Natural killer cell (primary cell): ENCODE measurements around the gene VTA1. TPM values are rescaled to one million over a fixed set of nuclear protein-coding genes. Genes with fewer than 3 reads are reported as not detected.

Experiments
- ATAC-seq, 3 donors: fragments of 150-1000 bp in 2 of 3; fragments of 200-7000 bp in 1 of 3; cut with Tn5 transposase; 1 replicate in 1 of 3; 2 replicates in 2 of 3; pipeline ENCODE4 v1.10.0; 2021; ENCODE audit warnings: mild to moderate bottlenecking in 2 of 3, moderate library complexity in 2 of 3
- DNase-seq, 2 donors: peaks; one replicate each; pipeline versions ENCODE4 v3.0.0 to v3.0.0-alpha.2; 2013 to 2021; ENCODE audit warnings: mixed read lengths in 1 of 2
- H3K27ac ChIP-seq: one replicate; pipeline ENCODE4 v1.5.1; 2013; ENCODE audit warnings: mild to moderate bottlenecking, low read length
- H3K27me3 ChIP-seq: one replicate; pipeline ENCODE4 v1.6.1; 2013; ENCODE audit warnings: low read length; ENCODE audit not compliant: control insufficient read depth, insufficient read depth
- H3K36me3 ChIP-seq: one replicate; pipeline ENCODE4 v1.6.1; 2013; ENCODE audit warnings: low read length; ENCODE audit not compliant: control insufficient read depth, insufficient read depth
- H3K4me1 ChIP-seq: one replicate; pipeline ENCODE4 v1.6.1; 2013; ENCODE audit warnings: low read length; ENCODE audit not compliant: control insufficient read depth, insufficient read depth
- H3K4me3 ChIP-seq: one replicate; pipeline ENCODE4 v1.5.1; 2013; ENCODE audit warnings: low read length
- H3K9me3 ChIP-seq: one replicate; pipeline ENCODE4 v1.6.1; 2013; ENCODE audit warnings: low read length; ENCODE audit not compliant: control insufficient read depth, insufficient read depth
- H3K27ac Mint-ChIP-seq, 2 donors: one replicate each; pipeline ENCODE4 v1.8.0; 2022; ENCODE audit warnings: mild to moderate bottlenecking in 2 of 2, mixed read lengths in 2 of 2, moderate library complexity in 1 of 2
- H3K27me3 Mint-ChIP-seq, 2 donors: one replicate each; pipeline ENCODE4 v1.8.0; 2022; ENCODE audit warnings: low read depth in 2 of 2, mixed read lengths in 2 of 2
- H3K36me3 Mint-ChIP-seq: one replicate; pipeline ENCODE4 v1.8.0; 2022; ENCODE audit warnings: mixed read lengths
- H3K4me1 Mint-ChIP-seq, 2 donors: one replicate each; pipeline ENCODE4 v1.8.0; 2022; ENCODE audit warnings: mixed read lengths in 2 of 2
- H3K4me3 Mint-ChIP-seq: one replicate; pipeline ENCODE4 v1.8.0; 2022; ENCODE audit warnings: mild to moderate bottlenecking, moderate library complexity, mixed read lengths
- H3K9me3 Mint-ChIP-seq, 2 donors: one replicate each; pipeline ENCODE4 v1.8.0; 2022; ENCODE audit warnings: mixed read lengths in 2 of 2
- WGBS: methylation state at CpG from one replicate; pipeline ENCODE4 v1.1.7; 2013; ENCODE audit warnings: missing lambda C conversion rate; ENCODE audit not compliant: insufficient coverage; 5-methylcytosine and 5-hydroxymethylcytosine counted together
- intact Hi-C: fragments of 100-400 bp; cut with micrococcal nuclease; formaldehyde crosslinking; loops from one replicate; pipeline ENCODE4 v1.14.2; 2022
- total RNA-seq, 4 donors: library from RNA; stranded (reverse); fragments of 120-200 nt in 1 of 4; gene quantifications; one replicate each; pipeline versions ENCODE4 v1.2.3 to v1.2.4, GENCODE V29; 2013 to 2022
- TF ChIP-seq, protein P1 (sequence below): fragments of 200-600 bp; IDR thresholded peaks from one replicate; pipeline ENCODE4 v1.8.0; 2022; ENCODE audit warnings: antibody characterized with exemption

VTA1 gene
- total RNA-seq, 3 donors from 2014 or later (not counting 1 experiment from before 2014, with no cell fraction given) = 20.5 to 33.3 (median 21.3) TPM

DNA sequence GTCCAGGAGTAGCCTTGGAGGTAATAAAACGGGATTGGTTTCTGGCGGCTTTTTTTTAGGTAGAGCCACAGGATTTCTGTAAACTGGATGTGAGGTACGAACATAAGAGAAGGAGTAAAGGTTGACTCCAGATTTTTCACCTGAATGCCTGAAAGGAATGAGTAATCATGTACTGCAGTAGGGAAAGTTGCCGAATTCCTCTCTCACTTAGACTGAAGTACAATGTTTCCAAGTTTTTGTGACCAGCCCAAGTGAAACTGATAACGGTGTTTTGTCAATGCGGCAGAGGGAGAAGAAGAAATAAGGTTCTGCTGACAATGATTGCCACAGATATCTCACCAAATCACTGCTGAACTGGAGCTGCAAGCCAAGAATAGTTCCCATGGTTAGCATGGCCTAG is 75.0 kb downstream of the VTA1 start:
- Mint-ChIP-seq H3K27ac (no peak overlapping the region), H3K27me3 (no peaks in the 10 kb centered on the region), H3K4me3 (no peak overlapping the region), H3K4me1 (no peaks in the 10 kb centered on the region), H3K9me3 (no peaks in the 10 kb centered on the region), H3K36me3 (no peaks in the 10 kb centered on the region)
- WGBS = 96% methylated on average over 6 of the region's 6 CpGs
- TF ChIP-seq, protein P1, sequence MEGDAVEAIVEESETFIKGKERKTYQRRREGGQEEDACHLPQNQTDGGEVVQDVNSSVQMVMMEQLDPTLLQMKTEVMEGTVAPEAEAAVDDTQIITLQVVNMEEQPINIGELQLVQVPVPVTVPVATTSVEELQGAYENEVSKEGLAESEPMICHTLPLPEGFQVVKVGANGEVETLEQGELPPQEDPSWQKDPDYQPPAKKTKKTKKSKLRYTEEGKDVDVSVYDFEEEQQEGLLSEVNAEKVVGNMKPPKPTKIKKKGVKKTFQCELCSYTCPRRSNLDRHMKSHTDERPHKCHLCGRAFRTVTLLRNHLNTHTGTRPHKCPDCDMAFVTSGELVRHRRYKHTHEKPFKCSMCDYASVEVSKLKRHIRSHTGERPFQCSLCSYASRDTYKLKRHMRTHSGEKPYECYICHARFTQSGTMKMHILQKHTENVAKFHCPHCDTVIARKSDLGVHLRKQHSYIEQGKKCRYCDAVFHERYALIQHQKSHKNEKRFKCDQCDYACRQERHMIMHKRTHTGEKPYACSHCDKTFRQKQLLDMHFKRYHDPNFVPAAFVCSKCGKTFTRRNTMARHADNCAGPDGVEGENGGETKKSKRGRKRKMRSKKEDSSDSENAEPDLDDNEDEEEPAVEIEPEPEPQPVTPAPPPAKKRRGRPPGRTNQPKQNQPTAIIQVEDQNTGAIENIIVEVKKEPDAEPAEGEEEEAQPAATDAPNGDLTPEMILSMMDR = no peak
- no peaks in the 10 kb centered on the region for H3K27me3 ChIP-seq
- H3K4me1 ChIP-seq = no peaks in the 10 kb centered on the region
- DNase-seq (no peak), ATAC-seq (no peak)
- H3K4me3 ChIP-seq = no peak overlapping the region
- no peaks in the 10 kb centered on the region for H3K9me3 ChIP-seq
- intact Hi-C loops = no loop called here
- H3K27ac ChIP-seq = no peak overlapping the region
- peaks cover 21% of the 10 kb centered on the region for H3K36me3 ChIP-seq

DNA sequence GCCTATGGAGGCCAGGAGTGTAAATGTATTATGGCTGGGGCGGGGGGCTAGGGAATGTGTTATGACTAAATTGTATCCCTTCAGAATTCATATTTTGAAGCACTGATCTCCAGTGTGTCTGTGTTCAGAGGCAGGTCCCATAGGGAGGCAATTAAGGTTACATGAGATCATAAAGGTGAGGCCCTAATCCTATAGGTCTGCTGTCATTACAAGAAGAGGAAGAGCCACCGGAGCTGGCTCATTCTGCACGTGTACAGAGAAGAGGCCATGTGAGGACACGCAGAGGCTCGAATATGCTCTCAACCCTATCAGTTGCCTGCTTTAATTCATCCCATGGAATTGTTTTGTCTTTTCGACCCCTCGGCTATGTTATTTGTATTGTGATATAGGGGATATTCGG is 76.9 kb downstream of the VTA1 start:
- Histone ChIP-seq H3K4me1 (no peaks in the 10 kb centered on the region), H3K36me3 (peaks cover 13% of the 10 kb centered on the region), H3K9me3 (no peaks in the 10 kb centered on the region), H3K4me3 (no peak overlapping the region), H3K27me3 (no peaks in the 10 kb centered on the region), H3K27ac (no peak overlapping the region)
- ATAC-seq (no peak), DNase-seq (no peak)
- WGBS = 86% methylated on average over 8 of the region's 8 CpGs
- no peak overlapping the region for H3K4me3 Mint-ChIP-seq
- H3K27ac Mint-ChIP-seq = no peak overlapping the region
- H3K36me3 Mint-ChIP-seq = no peaks in the 10 kb centered on the region
- TF ChIP-seq, protein P1 = no peak
- H3K27me3 Mint-ChIP-seq = no peaks in the 10 kb centered on the region
- H3K4me1 Mint-ChIP-seq = no peaks in the 10 kb centered on the region
- intact Hi-C loops = no loop called here
- peaks cover 2 to 4% of the 10 kb centered on the region in 2 donors for H3K9me3 Mint-ChIP-seq

GRCh38 chr6:142225115-142225514 is 78.1 kb downstream of the VTA1 start:
- intact Hi-C loops = no loop called here
- Mint-ChIP-seq H3K36me3 (no peaks in the 10 kb centered on the region), H3K9me3 (peaks cover 2 to 4% of the 10 kb centered on the region in 2 donors), H3K4me1 (no peaks in the 10 kb centered on the region), H3K4me3 (no peak overlapping the region), H3K27ac (no peak overlapping the region), H3K27me3 (peaks cover 0 to under 1% of the 10 kb centered on the region in 2 donors)
- no peaks in the 10 kb centered on the region for H3K27me3 ChIP-seq
- no peaks in the 10 kb centered on the region for H3K4me1 ChIP-seq
- peaks cover 2% of the 10 kb centered on the region for H3K36me3 ChIP-seq
- TF ChIP-seq, protein P1 = no peak
- WGBS = 75% methylated on average over 4 of the region's 4 CpGs
- H3K27ac ChIP-seq = no peak overlapping the region
- no peak overlapping the region for H3K4me3 ChIP-seq
- DNase-seq (no peak), ATAC-seq (no peak)
- no peaks in the 10 kb centered on the region for H3K9me3 ChIP-seq

DNA sequence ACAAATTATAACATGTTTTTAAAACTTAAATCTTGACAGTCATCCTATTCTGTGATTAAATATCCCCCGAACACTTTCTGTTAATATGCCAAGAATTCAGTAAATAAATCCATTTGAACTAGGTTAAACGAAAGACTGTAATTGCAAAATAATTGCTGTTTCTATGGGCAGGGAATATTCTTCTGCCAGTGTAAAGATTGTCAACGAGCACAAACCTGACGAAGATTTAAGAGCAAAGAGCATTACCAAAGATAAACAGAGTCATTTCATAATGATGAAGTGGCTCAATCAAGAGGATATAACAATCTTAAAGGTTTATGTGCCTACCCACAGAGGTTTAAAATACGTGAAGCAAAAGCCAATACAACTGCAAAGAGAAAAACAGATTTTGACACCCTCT is 78.5 kb downstream of the VTA1 start:
- Histone ChIP-seq H3K27ac (no peak overlapping the region), H3K9me3 (no peaks in the 10 kb centered on the region), H3K4me3 (no peak overlapping the region), H3K36me3 (no peaks in the 10 kb centered on the region), H3K27me3 (no peaks in the 10 kb centered on the region), H3K4me1 (no peaks in the 10 kb centered on the region)
- Mint-ChIP-seq H3K4me3 (no peak overlapping the region), H3K36me3 (no peaks in the 10 kb centered on the region), H3K27me3 (peaks cover 0 to 5% of the 10 kb centered on the region in 2 donors), H3K4me1 (no peaks in the 10 kb centered on the region), H3K9me3 (peaks cover 2 to 4% of the 10 kb centered on the region in 2 donors), H3K27ac (no peak overlapping the region)
- DNase-seq (no peak), ATAC-seq (no peak)
- 96% methylated on average over 5 of the region's 5 CpGs for WGBS
- TF ChIP-seq, protein P1 = no peak
- intact Hi-C loops = no loop called here
